ENCODE data around the gene CNN2. TPM values are rescaled to one million over a fixed set of nuclear protein-coding genes. Genes with fewer than 3 reads are reported as not detected.
A peak's percentile ranks its signal among the peaks of the same experiment; 100 is the strongest.

The CNN2 gene
- total RNA-seq, 1 experiment from 2014 or later, result 524 TPM

DNA sequence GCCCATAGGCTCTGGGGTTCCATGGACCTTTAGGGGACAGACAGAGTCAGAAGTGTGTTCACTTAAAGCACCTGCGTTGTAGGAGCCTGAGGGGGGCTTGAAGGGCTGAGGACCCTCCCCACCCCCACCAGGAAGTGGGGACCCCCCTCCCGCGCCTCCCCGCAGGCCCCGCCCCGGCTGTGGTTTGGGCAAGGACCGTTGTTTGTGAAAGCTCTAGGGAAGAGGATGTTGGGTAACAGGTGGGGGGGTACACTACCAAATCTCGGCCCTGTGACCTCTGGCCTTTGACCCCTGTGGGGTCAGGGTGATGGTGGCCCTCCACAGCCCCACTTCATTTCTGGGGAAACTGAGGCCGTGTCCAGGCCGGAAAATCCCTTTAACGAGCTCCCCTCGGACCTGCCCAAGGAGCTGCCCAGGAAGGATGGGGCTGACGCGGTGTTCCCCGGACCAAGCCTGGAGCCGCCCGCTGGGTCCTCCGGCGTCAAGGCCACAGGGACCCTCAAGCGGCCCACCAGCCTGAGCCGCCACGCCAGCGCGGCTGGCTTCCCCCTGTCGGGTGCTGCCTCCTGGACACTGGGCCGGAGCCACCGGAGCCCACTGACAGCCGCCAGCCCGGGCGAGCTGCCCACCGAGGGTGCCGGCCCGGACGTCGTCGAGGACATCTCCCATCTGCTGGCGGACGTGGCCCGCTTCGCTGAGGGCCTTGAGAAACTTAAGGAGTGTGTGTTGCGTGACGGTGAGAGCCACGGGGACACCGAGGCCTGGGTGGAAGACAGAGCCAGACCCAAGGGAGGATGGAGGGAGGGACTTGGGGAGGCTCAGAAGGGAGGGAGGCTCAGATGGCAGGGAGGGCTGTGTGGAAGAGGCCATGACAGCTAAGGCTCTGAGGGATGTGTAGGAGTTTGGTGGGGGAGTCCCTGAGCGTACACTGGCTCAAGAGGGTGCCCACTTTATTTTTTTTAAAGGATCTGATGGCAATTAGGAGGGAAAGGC lies 41.9 kb downstream of the CNN2 start:
- no peaks in the 10 kb centered on the region for H3K79me1 ChIP-seq (ENCODE audit: insufficient read depth, low read depth, low read length, poor library complexity, severe bottlenecking)
- TF ChIP-seq CTCF (conservative IDR thresholded peaks at IDR 0.05), result no peak

More for the DNA sequence above, 41.9 kb downstream of the CNN2 start:
- Mint-ChIP-seq H3K27ac (no peak overlapping the region; a peak in 1 of 7 replicates), H3K9me3 (no peaks in the 10 kb centered on the region), H3K36me3 (ENCODE audit: insufficient read depth in 1 of 3, low read depth in 3 of 3) (peaks cover 0 to 10% (median 3%) of the 10 kb centered on the region in 3 experiments; a peak in 4 of 7 replicates), H3K27me3 (ENCODE audit: low read depth) (peaks cover 52% of the 10 kb centered on the region), H3K4me3 (peak overlapping the region; percentile 53 to 56; a peak in 4 of 5 replicates), H3K4me1 (peaks cover 15 to 29% of the 10 kb centered on the region in 2 experiments)
- Histone ChIP-seq H3K4me2 (ENCODE audit: insufficient read depth, insufficient read length, low read length) (no peak overlapping the region), H3K4me1 (ENCODE audit: insufficient read depth, low read length) (peaks cover 5% of the 10 kb centered on the region; the same call in 1 of the 2 replicates), H4K8ac (replicated peaks; ENCODE audit: insufficient read length, low read depth, low read length) (no peak overlapping the region), H3K23me2 (ENCODE audit: insufficient read length, low read depth, low read length, poor library complexity, severe bottlenecking) (peaks cover 23% of the 10 kb centered on the region), H4K20me1 (ENCODE audit: control insufficient read depth, insufficient read depth, insufficient read length) (no peaks in the 10 kb centered on the region), H4K91ac (ENCODE audit: insufficient read length, low read depth, low read length) (no peak overlapping the region), H3K9ac (ENCODE audit: extremely low read depth, insufficient read length, low read length) (no peak overlapping the region), H3K27ac (ENCODE audit: insufficient read length, low read depth, low read length) (no peak overlapping the region), H3K23ac (ENCODE audit: insufficient read length, low read depth, low read length) (no peak overlapping the region), H3K79me2 (ENCODE audit: insufficient read depth, low read length) (no peaks in the 10 kb centered on the region), H2BK20ac (ENCODE audit: low read depth, low read length, poor library complexity, severe bottlenecking) (no peak overlapping the region), H3K27me3 (ENCODE audit: insufficient read depth, low read length) (no peaks in the 10 kb centered on the region; the same call in 1 of the 2 replicates), H3K9me3 (ENCODE audit: control insufficient read depth, low read depth, low read length) (no peaks in the 10 kb centered on the region), H3K56ac (ENCODE audit: insufficient read length, low read depth, low read length) (no peak overlapping the region), H4K5ac (ENCODE audit: insufficient read length, low read depth, low read length) (no peak overlapping the region), H2BK120ac (ENCODE audit: low read depth, low read length, poor library complexity, severe bottlenecking) (no peak overlapping the region), H2AFZ (ENCODE audit: low read length) (no peak overlapping the region), H3K4ac (ENCODE audit: low read depth, low read length) (no peak overlapping the region), H3K18ac (ENCODE audit: insufficient read length, low read depth, low read length) (no peak overlapping the region), H2BK12ac (ENCODE audit: insufficient read length, low read depth, low read length) (no peak overlapping the region), H3T11ph (ENCODE audit: low read length) (no peak overlapping the region), H2BK15ac (ENCODE audit: low read depth, low read length) (no peak overlapping the region), H3K14ac (ENCODE audit: insufficient read depth, low read length) (no peak overlapping the region), H2BK5ac (ENCODE audit: insufficient read length, low read length) (no peak overlapping the region), H2AK5ac (ENCODE audit: insufficient read length, low read length) (no peak overlapping the region)
- WGBS (ENCODE audit: extremely low coverage, insufficient read length, low lambda C conversion rate), result no CpG with 5 or more reads among the region's 45 CpGs
- no peak for DNase-seq

All from H9 (cell line).